T-helper 1 cell (primary cell): ENCODE data around the gene GOPC.

Experiments
- DNase-seq, 5 donors: peaks; one replicate each; pipeline ENCODE4 v3.0.0-alpha.2; 2012 to 2020

Gene GOPC

GRCh38 chr6:117513778-117514365, 88.4 kb downstream of the GOPC start:
- no peak for DNase-seq

GRCh38 chr6:117512987-117513573, 89.2 kb downstream of the GOPC start:
- DNase-seq: no peak

GRCh38 chr6:117512056-117512828, 90.1 kb downstream of the GOPC start:
- no peak for DNase-seq
